Activated T-helper 1 cell treated with anti-CD3 and anti-CD28 coated beads, Interleukin-12 subunit alpha, Interleukin-12 subunit beta, Interleukin-2, Interleukin-4 antibody, amounts not matched to agents 30 ng/mL and 10 ng/mL and 1 ng/mL, durations not matched to agents 14 hours and 24 hours and 36 hours (primary cell): Measurements from ENCODE around the gene HPN. TPM values are rescaled to one million over a fixed set of nuclear protein-coding genes. Genes with fewer than 3 reads are reported as not detected.

Experiments used
- DNase-seq: peaks from one replicate; pipeline ENCODE4 v3.0.0; 2021; ENCODE audit warnings: low spot score
- H3K27ac Mint-ChIP-seq: one replicate; pipeline ENCODE4 v1.8.0; 2021; ENCODE audit warnings: mild to moderate bottlenecking, mixed read lengths
- H3K27me3 Mint-ChIP-seq: one replicate; pipeline ENCODE4 v1.8.0; 2022; ENCODE audit warnings: mild to moderate bottlenecking, moderate library complexity, mixed read lengths; ENCODE audit not compliant: insufficient read depth
- H3K36me3 Mint-ChIP-seq: one replicate; pipeline ENCODE4 v1.8.0; 2021; ENCODE audit warnings: low read depth, mixed read lengths
- H3K4me1 Mint-ChIP-seq: one replicate; pipeline ENCODE4 v1.8.0; 2021; ENCODE audit warnings: low read depth, mixed read lengths
- H3K4me3 Mint-ChIP-seq: one replicate; pipeline ENCODE4 v1.8.0; 2021; ENCODE audit warnings: mild to moderate bottlenecking, moderate library complexity, mixed read lengths
- H3K9me3 Mint-ChIP-seq: one replicate; pipeline ENCODE4 v1.8.0; 2021; ENCODE audit warnings: mixed read lengths
- intact Hi-C: fragments of 100-400 bp; cut with micrococcal nuclease; formaldehyde crosslinking; loops from one replicate; pipeline ENCODE4 v1.15.1; 2024
- total RNA-seq: library from RNA; stranded (reverse); gene quantifications from 2 replicates; pipeline ENCODE4 v1.2.3, GENCODE V29; 2022

The HPN gene
- total RNA-seq, 1 donor from 2014 or later, result not detected

DNA sequence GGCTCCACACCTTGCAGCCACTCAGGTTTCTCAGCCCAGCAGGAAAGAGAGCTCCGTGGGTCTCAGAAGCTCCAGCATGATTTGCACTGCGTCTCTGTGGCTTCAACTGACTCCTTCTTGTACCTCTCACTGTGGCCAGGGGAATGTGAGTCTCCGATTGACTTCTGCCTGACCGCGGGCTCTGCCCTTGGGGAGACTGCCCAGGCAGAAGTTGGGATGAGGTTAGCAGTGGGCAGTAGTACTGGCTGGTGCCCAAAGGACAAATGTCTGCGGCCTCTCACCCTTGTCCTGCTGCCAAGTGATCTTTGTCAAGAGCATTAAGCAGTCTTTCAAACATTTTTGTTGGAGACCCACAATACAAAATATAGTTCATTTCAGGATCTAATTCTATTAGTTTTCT, 39.7 kb downstream of the HPN start:
- no peak for DNase-seq
- H3K9me3 Mint-ChIP-seq, result no peaks in the 10 kb centered on the region
- H3K4me3 Mint-ChIP-seq, result no peak overlapping the region
- intact Hi-C loops, result no loop called here
- no peaks in the 10 kb centered on the region for H3K4me1 Mint-ChIP-seq
- no peak overlapping the region for H3K27ac Mint-ChIP-seq
- no peaks in the 10 kb centered on the region for H3K27me3 Mint-ChIP-seq
- no peaks in the 10 kb centered on the region for H3K36me3 Mint-ChIP-seq

DNA sequence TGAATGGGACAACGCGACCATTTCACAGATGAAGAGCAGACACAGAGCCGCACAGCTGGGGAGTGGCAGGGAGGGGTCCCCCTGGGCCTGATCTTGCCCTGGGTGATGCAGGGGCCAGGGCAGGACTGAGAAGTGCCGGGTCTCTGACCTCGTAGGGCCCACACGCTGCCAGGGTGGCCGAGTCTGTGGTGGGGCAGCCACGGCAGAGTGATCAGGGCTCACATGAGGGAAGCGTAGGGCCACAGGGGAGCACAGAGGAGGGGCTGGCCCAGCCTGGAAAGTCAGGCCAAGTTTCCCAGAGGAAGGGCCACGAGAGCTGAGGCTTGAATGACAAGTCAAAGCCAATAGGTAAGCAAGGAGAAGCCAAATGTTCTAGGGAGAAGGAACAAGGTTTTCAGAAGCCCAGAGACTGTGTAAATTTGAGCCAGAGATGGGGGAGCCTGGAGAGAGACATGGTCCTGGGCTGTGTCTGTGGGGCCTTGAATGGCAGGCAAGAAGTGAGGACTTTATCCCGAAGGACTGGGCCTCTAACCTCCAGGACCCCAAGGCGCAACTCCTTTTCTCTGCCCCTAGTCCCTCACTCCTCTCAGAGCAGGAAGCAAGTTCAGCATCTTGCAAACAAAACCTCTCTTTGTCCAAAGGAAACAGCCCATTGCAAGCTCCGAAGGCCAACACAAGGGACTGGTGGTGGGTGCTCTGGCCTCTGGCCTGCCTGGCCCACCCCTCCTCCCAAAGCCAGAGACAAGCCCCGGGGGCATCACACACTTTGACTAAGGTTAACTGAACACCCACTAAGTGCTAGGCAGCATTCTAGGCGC, 42.4 kb downstream of the HPN start:
- no peak for DNase-seq
- Mint-ChIP-seq H3K36me3 (no peaks in the 10 kb centered on the region), H3K9me3 (no peaks in the 10 kb centered on the region), H3K4me1 (no peaks in the 10 kb centered on the region), H3K4me3 (no peak overlapping the region), H3K27ac (no peak overlapping the region), H3K27me3 (no peaks in the 10 kb centered on the region)
- intact Hi-C loops, result no loop called here

DNA sequence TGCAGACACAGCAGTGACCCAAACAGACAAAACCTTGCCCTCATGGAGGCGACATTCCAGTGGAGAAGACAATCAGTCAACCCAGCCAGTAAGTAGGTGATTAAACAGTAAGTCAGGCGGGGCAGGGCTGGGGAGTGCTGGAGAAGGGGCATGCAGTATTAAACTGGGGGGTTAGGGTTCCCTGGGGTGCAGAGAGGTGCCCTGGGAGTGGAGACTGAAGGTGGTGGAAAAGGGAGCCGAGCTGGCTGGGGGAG, 42.9 kb downstream of the HPN start:
- intact Hi-C loops, result no loop called here
- DNase-seq, result no peak
- no peak overlapping the region for H3K27ac Mint-ChIP-seq

DNA sequence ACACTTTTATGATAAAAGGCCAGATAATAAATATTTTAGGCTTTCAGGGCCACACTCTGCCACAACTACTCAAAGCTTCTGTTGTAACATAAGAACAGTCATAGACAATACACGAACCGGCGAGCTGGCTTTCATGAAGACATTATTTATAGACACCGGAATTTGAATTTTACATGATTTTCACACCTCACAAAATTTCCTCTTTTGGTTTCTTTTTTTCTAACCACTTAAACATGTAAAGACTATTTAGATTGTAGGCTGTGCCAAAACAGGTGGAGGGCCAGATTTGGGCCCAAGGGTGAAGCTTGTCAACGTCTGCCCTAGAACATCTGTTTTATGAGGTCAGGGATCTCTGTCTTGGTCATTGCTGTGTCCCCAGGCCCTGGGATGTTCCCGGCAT, 44.4 kb downstream of the HPN start:
- no peak for DNase-seq
- no peaks in the 10 kb centered on the region for H3K4me1 Mint-ChIP-seq
- no peaks in the 10 kb centered on the region for H3K9me3 Mint-ChIP-seq
- no peaks in the 10 kb centered on the region for H3K36me3 Mint-ChIP-seq
- intact Hi-C loops, result no loop called here
- no peak overlapping the region for H3K4me3 Mint-ChIP-seq
- H3K27me3 Mint-ChIP-seq, result no peaks in the 10 kb centered on the region
- no peak overlapping the region for H3K27ac Mint-ChIP-seq

More for the DNA sequence above, 42.9 kb downstream of the HPN start:
- Mint-ChIP-seq H3K36me3 (no peaks in the 10 kb centered on the region), H3K9me3 (no peaks in the 10 kb centered on the region), H3K4me1 (no peaks in the 10 kb centered on the region), H3K27me3 (no peaks in the 10 kb centered on the region), H3K4me3 (no peak overlapping the region)

DNA sequence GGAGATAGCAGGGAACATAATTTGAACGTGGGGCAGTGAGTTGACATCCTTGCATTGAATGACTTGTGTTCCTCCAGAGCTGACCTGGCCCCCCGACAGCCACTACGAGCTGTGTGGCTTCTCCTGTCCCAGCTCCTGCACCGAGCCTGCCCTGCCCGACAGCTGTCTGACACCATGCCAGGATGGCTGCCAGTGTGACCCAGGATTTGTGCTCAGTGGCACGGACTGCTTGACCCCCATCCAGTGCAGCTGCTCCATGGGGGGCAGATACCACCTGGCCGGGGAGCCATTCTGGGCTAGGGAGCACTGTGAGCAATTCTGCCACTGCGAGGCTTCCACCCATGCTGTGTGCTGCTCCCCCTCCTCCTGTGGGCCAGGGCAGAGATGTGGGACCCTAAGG, 44.9 kb downstream of the HPN start:
- no peak for DNase-seq
- Mint-ChIP-seq H3K4me3 (no peak overlapping the region), H3K27me3 (no peaks in the 10 kb centered on the region), H3K4me1 (no peaks in the 10 kb centered on the region), H3K9me3 (no peaks in the 10 kb centered on the region), H3K27ac (no peak overlapping the region), H3K36me3 (no peaks in the 10 kb centered on the region)
- intact Hi-C loops, result no loop called here

DNA sequence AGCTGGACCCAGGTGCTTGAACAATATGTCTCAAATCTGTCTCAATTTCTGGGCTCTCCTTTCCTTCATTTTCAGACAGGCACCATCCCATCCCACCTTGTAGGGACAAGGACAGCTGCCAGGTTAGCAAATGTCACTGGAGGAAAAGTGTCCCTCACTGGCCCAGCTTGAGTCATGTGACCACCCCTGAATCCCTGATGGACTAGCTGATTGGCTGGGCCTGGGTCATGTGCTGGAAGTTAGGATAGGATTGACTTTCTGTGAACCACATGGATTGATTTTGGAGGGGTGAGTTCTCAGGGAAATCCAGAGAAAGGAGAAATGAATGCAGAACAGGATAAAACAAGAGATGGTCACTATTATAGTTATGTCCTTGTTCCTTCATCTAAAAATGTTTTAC, 45.9 kb downstream of the HPN start:
- Mint-ChIP-seq H3K27ac (no peak overlapping the region), H3K27me3 (peaks cover under 1% of the 10 kb centered on the region), H3K36me3 (no peaks in the 10 kb centered on the region), H3K4me3 (no peak overlapping the region), H3K9me3 (no peaks in the 10 kb centered on the region), H3K4me1 (no peaks in the 10 kb centered on the region)
- no peak for DNase-seq
- intact Hi-C loops, result no loop called here

DNA sequence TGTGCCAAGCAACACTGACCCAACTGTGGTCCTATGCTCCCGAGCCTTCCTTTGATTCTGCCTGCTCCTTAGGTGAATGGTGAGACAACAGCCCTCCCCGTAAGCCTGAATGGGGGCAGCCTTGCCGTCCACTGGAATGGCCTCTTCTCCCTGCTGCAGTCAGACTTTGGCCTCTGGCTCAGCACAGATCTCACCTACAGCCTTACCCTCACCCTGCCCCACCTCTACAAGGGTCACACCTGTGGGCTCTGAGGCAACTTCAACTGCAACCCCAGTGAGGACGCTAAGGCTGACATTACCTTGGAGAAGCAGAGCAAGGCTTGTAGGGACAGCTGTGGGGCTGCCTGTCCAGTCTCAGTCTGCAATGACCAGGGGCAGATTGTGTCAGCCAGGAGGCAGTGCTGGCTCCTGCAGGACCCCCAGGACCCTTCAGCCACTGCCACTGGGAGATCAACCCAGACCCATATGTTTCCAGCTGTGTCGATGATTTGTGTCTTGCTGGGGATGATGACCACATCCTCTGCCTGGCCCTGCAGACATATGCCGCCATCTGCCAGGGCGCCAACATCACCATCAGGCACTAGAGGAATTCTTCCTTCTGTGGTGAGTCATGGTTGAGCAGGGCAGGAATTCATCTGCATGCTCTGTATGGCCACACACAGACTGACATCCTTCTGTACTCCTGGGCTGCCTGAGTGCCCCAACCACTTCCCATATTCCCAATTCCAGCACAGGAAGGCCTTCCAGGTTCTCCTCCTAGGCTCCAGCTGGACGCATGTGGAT, 46.8 kb downstream of the HPN start:
- H3K27ac Mint-ChIP-seq, result no peak overlapping the region
- H3K4me3 Mint-ChIP-seq, result no peak overlapping the region
- no peak for DNase-seq
- H3K4me1 Mint-ChIP-seq, result no peaks in the 10 kb centered on the region
- no peaks in the 10 kb centered on the region for H3K36me3 Mint-ChIP-seq
- intact Hi-C loops, result no loop called here
- H3K27me3 Mint-ChIP-seq, result peaks cover 3% of the 10 kb centered on the region
- H3K9me3 Mint-ChIP-seq, result no peaks in the 10 kb centered on the region

DNA sequence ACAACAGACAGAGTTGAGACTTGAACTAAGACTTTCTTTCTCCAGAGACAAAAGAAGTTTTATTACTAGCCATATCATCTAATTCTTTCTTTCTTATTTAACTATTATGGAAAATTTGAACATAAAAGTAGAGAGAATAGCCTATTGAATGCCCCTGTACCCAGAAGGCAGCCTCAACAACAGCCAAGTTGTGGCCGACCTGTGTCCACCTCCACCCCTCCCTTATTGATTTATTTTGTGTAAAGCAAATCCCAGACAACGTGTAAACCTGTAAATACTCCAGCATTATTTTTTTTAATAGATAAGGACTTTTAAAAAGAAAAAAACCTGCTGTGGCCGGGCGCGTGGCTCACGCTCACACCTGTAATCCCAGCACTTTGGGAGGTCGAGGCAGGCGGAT, 48.0 kb downstream of the HPN start:
- Mint-ChIP-seq H3K4me3 (no peak overlapping the region), H3K27me3 (peaks cover 3% of the 10 kb centered on the region), H3K9me3 (no peaks in the 10 kb centered on the region), H3K27ac (no peak overlapping the region), H3K36me3 (no peaks in the 10 kb centered on the region), H3K4me1 (no peaks in the 10 kb centered on the region)
- intact Hi-C loops, result no loop called here
- no peak for DNase-seq

DNA sequence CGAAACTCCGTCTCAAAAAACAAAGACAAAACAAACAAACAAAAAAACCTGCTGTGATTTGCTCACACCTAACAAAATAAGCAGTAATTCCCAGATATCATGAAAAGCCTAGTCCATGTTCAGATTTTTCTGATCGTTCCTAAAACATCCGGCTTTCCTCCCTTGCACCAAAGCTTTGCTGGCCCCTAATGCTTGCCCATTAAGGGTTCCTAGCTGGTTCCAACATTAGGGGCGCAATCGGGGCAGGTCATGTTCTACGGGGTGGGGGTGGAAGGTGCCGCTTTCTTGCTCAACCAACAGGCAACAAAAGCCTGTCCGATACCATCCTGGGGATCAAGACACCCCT, 48.6 kb downstream of the HPN start:
- H3K9me3 Mint-ChIP-seq, result no peaks in the 10 kb centered on the region
- intact Hi-C loops, result loop anchor here (1.0 to 2.0 kb wide), 3 partner anchors 23 to 117 kb away; no protein-coding TSS in a partner anchor
- DNase-seq, result no peak

DNA sequence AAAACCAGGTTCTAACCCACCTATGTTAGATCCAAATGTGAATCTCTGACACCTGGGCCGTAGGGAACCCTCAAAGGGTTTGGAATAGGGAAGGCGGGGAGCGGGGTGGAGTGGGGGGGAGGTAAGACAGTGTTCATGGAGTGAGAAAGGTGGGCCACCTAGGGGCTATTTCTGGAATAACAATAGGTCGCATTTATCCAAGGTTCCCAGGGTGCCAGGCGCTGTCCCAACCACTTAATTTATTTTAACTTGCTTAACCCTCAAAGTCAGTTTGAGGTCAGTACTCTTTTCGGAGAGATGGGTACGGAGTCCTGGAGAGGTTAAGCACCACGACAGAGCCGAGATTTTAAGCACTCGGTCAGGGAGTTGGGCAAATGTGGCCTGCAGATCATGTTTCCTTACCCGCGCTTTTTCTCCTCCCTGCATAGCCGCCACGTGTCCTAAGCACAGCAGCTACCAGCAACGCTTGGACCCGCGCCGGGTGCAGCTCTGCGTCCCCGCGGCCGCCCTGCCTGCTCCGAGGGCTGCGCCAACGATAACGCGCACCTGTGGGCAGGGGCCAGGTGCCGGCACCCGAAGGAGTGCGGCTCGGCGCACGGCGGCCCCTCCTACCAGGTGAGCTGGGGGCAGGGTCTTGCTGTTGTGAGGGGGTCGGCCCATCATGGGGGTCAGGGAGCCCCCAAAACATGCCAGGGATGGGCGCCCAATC, 49.1 kb downstream of the HPN start:
- H3K27me3 Mint-ChIP-seq, result peaks cover 3% of the 10 kb centered on the region
- DNase-seq, result no peak
- intact Hi-C loops, result loop anchor here (1.0 to 2.0 kb wide), 3 partner anchors 23 to 117 kb away; no protein-coding TSS in a partner anchor
- H3K4me3 Mint-ChIP-seq, result no peak overlapping the region
- no peaks in the 10 kb centered on the region for H3K4me1 Mint-ChIP-seq
- H3K27ac Mint-ChIP-seq, result no peak overlapping the region
- H3K36me3 Mint-ChIP-seq, result no peaks in the 10 kb centered on the region
- no peaks in the 10 kb centered on the region for H3K9me3 Mint-ChIP-seq

More for the DNA sequence above, 48.6 kb downstream of the HPN start:
- H3K27me3 Mint-ChIP-seq, result peaks cover 3% of the 10 kb centered on the region
- no peak overlapping the region for H3K4me3 Mint-ChIP-seq
- H3K4me1 Mint-ChIP-seq, result no peaks in the 10 kb centered on the region
- no peak overlapping the region for H3K27ac Mint-ChIP-seq
- no peaks in the 10 kb centered on the region for H3K36me3 Mint-ChIP-seq

DNA sequence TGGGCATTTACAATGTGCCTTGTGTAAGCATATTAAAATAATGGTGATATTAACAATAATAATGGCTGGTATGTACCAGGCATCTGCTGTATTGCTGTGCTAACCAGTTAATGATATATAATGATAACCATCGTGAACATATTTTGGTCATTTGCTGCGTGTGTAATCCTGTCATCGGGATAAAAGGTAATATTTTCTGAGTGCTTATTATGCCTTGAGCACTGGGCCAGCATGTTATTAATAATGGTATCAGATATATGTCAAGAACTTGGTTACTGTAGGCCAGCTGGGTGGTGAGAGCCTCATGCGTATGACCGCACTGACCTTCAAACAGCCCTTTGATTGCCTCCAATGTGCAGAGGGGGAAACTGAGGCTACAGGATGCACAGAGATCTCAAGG, 51.9 kb downstream of the HPN start:
- Mint-ChIP-seq H3K4me3 (no peak overlapping the region), H3K27ac (no peak overlapping the region), H3K27me3 (peaks cover 3% of the 10 kb centered on the region), H3K36me3 (no peaks in the 10 kb centered on the region), H3K4me1 (no peaks in the 10 kb centered on the region), H3K9me3 (no peaks in the 10 kb centered on the region)
- DNase-seq, result no peak
- intact Hi-C loops, result no loop called here

DNA sequence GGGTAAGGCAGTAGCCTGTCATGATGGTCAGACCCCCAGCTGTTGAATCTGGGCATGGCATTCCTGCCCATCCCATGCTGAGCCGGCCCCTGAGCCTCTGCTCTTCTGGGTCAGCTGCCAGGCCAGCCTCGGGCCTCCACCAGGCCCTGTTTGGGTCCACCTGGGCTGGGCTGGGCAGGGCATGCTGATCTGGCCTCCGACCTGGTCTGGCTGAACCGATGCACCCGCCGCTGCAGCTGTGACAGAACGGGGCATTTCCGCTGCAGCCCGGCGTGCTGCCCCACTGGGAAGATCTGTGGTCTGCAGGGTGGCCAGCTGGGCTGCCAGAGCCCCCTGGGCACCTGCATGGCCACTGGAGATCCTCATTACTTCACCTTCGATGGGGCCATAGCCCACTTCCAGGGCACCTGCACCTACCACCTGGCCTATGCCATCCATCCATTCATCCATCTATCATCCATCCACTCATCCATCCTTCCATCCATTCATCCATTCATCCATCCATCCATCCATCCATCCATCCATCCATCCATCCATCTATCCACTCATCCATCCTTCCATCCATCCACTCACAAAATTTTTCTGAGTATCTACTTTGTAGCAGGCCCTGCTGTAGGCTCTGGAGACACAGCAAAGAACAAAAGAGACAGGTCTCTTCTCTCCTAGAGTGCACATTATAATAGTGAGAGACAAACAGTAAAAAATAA, 52.6 kb downstream of the HPN start:
- Mint-ChIP-seq H3K9me3 (no peaks in the 10 kb centered on the region), H3K4me3 (no peak overlapping the region), H3K4me1 (no peaks in the 10 kb centered on the region), H3K36me3 (no peaks in the 10 kb centered on the region), H3K27ac (no peak overlapping the region), H3K27me3 (peaks cover 3% of the 10 kb centered on the region)
- intact Hi-C loops, result no loop called here
- no peak for DNase-seq

DNA sequence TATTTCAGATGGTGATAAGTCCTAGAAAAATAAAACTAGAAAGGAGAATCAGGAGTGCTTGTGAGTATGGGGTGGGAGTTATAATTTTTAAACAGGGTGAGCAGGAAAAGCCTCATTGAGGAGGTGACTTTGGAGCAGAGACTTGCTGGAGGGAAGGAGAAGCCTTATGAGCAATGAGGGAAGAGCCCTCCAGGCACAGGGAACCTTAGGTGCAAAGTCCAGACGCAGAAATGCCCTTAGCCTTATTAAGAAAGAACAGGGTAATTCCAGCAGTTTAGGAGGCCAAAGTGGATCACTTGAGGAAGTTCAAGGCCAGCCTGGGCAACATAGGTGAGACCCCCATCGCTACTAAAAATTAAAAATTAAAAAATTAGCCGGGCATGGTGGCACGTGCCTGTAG, 53.1 kb downstream of the HPN start:
- Mint-ChIP-seq H3K4me3 (no peak overlapping the region), H3K27ac (no peak overlapping the region), H3K27me3 (peaks cover 3% of the 10 kb centered on the region), H3K36me3 (no peaks in the 10 kb centered on the region), H3K4me1 (no peaks in the 10 kb centered on the region), H3K9me3 (no peaks in the 10 kb centered on the region)
- intact Hi-C loops, result no loop called here
- DNase-seq, result no peak
